B cell (primary cell): Measurements from ENCODE around the gene CCDC194. TPM values are rescaled to one million over a fixed set of nuclear protein-coding genes. Genes with fewer than 3 reads are reported as not detected.

Experiments
- ATAC-seq: fragments of 200-7000 bp; cut with Tn5 transposase; one replicate; pipeline ENCODE4 v1.10.0; 2021; ENCODE audit warnings: low read depth, mild to moderate bottlenecking, moderate number of reproducible peaks, moderate library complexity
- CTCF ChIA-PET: fragments of 350-600 bp; sonication (Branson Sonifier 250); formaldehyde crosslinking; loops from one replicate; lab custom pipeline; 2021; ENCODE audit warnings: antibody characterized with exemption, inconsistent platforms; lab: Charles Lee
- POLR2A ChIA-PET: fragments of 350-600 bp; sonication (Branson Sonifier 250); formaldehyde crosslinking; loops from one replicate; lab custom pipeline; 2021; ENCODE audit warnings: antibody characterized with exemption; lab: Charles Lee
- DNase-seq: peaks from one replicate; pipeline ENCODE4 v3.0.0; 2013
- H2AFZ ChIP-seq: 2 replicates; pipeline ENCODE4 v1.6.1; 2012; ENCODE audit warnings: mild to moderate bottlenecking, low read depth, low read length; ENCODE audit not compliant: insufficient read depth, poor library complexity, severe bottlenecking
- H3K27ac ChIP-seq, 2 donors: 1 replicate in 1 of 2; 2 replicates in 1 of 2; pipeline ENCODE4 v1.5.1; 2012 to 2013; ENCODE audit warnings: low read length in 2 of 2, mild to moderate bottlenecking in 2 of 2, moderate library complexity in 1 of 2
- H3K27me3 ChIP-seq, 4 experiments: fragments of 200-600 bp in 1 of 4; sonication (generic) in 1 of 4; replicated peaks in 1 of 4; 1 replicate in 2 of 4; 2 replicates in 2 of 4; pipeline versions ENCODE4 v1.6.1 to v1.7.0; 2013 to 2016; ENCODE audit warnings: low read length in 3 of 4, mild to moderate bottlenecking in 2 of 4, mixed read lengths in 1 of 4, moderate library complexity in 1 of 4; ENCODE audit not compliant: insufficient read depth in 4 of 4, control insufficient read depth in 3 of 4; ENCODE audit errors: control extremely low read depth in 1 of 4
- H3K36me3 ChIP-seq, 2 experiments: replicated peaks in 1 of 2; 1 replicate in 1 of 2; 2 replicates in 1 of 2; pipeline versions ENCODE4 v1.6.1 to v1.7.1; 2013; ENCODE audit warnings: low read length in 1 of 2; ENCODE audit not compliant: insufficient read depth in 2 of 2, control insufficient read depth in 1 of 2; ENCODE audit errors: control extremely low read depth in 1 of 2, extremely low read depth in 1 of 2
- H3K4me1 ChIP-seq, 2 donors: fragments of 200-600 bp in 1 of 2; sonication (generic) in 1 of 2; 1 replicate in 1 of 2; 2 replicates in 1 of 2; pipeline versions ENCODE4 v1.5.1 to v1.6.1; 2013 to 2017; ENCODE audit warnings: low read length in 2 of 2; ENCODE audit not compliant: control insufficient read depth in 2 of 2, insufficient read depth in 2 of 2
- H3K4me2 ChIP-seq: replicated peaks from 2 replicates; pipeline ENCODE3; 2012; ENCODE audit warnings: mild to moderate bottlenecking, low read depth, low read length; ENCODE audit not compliant: poor library complexity, severe bottlenecking
- H3K4me3 ChIP-seq, 5 experiments: fragments of 200-600 bp in 1 of 5; sonication (generic) in 1 of 5; 1 replicate in 3 of 5; 2 replicates in 2 of 5; pipeline versions ENCODE4 v1.5.1 to v1.7.0; 2011 to 2016; ENCODE audit warnings: low read length in 4 of 5, mild to moderate bottlenecking in 4 of 5, low read depth in 2 of 5, control low read depth in 1 of 5, moderate library complexity in 1 of 5; ENCODE audit not compliant: insufficient read depth in 1 of 5; ENCODE audit errors: control extremely low read depth in 1 of 5, extremely low read depth in 1 of 5
- H3K79me2 ChIP-seq: fragments of 200-600 bp; sonication (generic); one replicate; pipeline ENCODE4 v1.6.0; 2016; ENCODE audit warnings: low read length; ENCODE audit not compliant: control insufficient read depth, insufficient read depth
- H3K9ac ChIP-seq: fragments of 200-600 bp; sonication (generic); 2 replicates; pipeline ENCODE4 v1.6.1; 2017; ENCODE audit warnings: mild to moderate bottlenecking, low read length, moderate library complexity
- H3K9me3 ChIP-seq, 3 donors: one replicate each; pipeline versions ENCODE4 v1.6.1 to v1.7.1; 2013; ENCODE audit warnings: low read length in 2 of 3; ENCODE audit not compliant: control insufficient read depth in 2 of 3, insufficient read depth in 1 of 3; ENCODE audit errors: control extremely low read depth in 1 of 3
- H4K20me1 ChIP-seq: 2 replicates; pipeline ENCODE4 v1.6.0; 2012; ENCODE audit warnings: mild to moderate bottlenecking, low read length; ENCODE audit not compliant: insufficient read depth, control insufficient read depth, poor library complexity, severe bottlenecking
- H3K27ac Mint-ChIP-seq: one replicate; pipeline ENCODE4 v1.8.0; 2021; ENCODE audit warnings: mixed read lengths
- H3K27me3 Mint-ChIP-seq: one replicate; pipeline ENCODE4 v1.8.0; 2021; ENCODE audit warnings: mixed read lengths
- H3K4me1 Mint-ChIP-seq: one replicate; pipeline ENCODE4 v1.8.0; 2021; ENCODE audit warnings: mixed read lengths
- H3K4me3 Mint-ChIP-seq: one replicate; pipeline ENCODE4 v1.8.0; 2021; ENCODE audit warnings: mixed read lengths
- H3K9me3 Mint-ChIP-seq: one replicate; pipeline ENCODE4 v1.8.0; 2022; ENCODE audit warnings: mixed read lengths; ENCODE audit not compliant: insufficient read depth
- EZH2 ChIP-seq: IDR thresholded peaks from 2 replicates; pipeline ENCODE4 v1.6.1; 2012; ENCODE audit warnings: borderline replicate concordance, low read depth, mild to moderate bottlenecking, moderate library complexity, low read length; ENCODE audit not compliant: insufficient read depth, poor library complexity, severe bottlenecking
- WGBS: methylation state at CpG from one replicate; pipeline ENCODE4 v1.1.5; 2013; ENCODE audit warnings: missing lambda C conversion rate; ENCODE audit not compliant: insufficient coverage; 5-methylcytosine and 5-hydroxymethylcytosine counted together
- intact Hi-C: fragments of 100-400 bp; cut with micrococcal nuclease; formaldehyde crosslinking; loops from one replicate; pipeline ENCODE4 v1.10.0; 2022
- polyA plus RNA-seq: library from polyadenylated mRNA; depleted of rRNA; stranded (reverse); fragments of >200 nt; gene quantifications from 2 replicates; pipeline ENCODE4 v1.2.3, GENCODE V29; 2012
- total RNA-seq, 2 donors: library from RNA; stranded (reverse); fragments of 120-200 nt in 1 of 2; gene quantifications; 1 replicate in 1 of 2; 2 replicates in 1 of 2; pipeline versions ENCODE4 v1.2.3 to v1.2.4, GENCODE V29; 2013 to 2022
- TF ChIP-seq, protein P1 (sequence below): fragments of 200-600 bp; IDR thresholded peaks from one replicate; pipeline ENCODE4 v1.8.0; 2022; ENCODE audit warnings: antibody characterized with exemption, mild to moderate bottlenecking

CCDC194 gene
- total and polyA plus RNA-seq, 2 donors (not counting 1 experiment from before 2014, with no cell fraction given): 1.4 to 3.4 TPM

DNA sequence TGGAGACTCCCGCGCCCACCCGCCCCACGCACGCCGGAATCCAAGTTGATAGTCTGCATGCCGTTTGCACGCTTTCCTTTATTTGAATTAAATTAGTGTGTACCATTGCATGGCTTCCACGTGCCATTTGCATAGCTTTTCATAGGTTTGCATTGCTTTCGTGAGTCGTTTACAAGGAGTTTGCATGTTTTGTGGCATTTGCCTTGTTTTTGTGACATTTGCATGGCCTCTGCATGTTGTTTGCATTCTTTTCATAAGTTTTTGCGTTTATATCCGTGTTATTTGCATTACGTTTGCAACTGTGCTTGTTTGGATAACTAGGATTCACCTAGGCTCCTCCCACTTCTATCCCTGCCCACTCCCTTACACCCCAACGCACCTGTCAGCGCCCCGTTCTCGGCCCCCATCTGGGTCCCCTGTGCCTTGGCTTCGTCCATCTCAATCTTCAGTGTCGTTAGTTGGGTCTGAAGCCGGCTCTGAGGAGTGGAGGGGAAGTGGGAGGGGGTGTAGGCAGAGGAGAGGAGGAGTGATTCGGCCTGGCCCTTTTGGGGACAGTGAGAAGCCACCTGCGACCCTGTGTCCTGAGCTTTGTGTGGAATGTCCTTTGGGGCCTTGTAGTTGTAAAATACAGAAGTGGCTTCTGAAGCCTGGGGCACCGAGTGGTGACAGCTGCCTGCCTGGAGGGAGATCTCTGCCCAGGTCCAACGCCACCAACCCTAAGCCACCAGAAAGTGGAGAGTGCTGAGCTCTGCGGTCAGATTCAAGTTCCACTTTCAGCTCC lies 2.4 kb downstream of the CCDC194 start:
- TF ChIP-seq, protein P1, sequence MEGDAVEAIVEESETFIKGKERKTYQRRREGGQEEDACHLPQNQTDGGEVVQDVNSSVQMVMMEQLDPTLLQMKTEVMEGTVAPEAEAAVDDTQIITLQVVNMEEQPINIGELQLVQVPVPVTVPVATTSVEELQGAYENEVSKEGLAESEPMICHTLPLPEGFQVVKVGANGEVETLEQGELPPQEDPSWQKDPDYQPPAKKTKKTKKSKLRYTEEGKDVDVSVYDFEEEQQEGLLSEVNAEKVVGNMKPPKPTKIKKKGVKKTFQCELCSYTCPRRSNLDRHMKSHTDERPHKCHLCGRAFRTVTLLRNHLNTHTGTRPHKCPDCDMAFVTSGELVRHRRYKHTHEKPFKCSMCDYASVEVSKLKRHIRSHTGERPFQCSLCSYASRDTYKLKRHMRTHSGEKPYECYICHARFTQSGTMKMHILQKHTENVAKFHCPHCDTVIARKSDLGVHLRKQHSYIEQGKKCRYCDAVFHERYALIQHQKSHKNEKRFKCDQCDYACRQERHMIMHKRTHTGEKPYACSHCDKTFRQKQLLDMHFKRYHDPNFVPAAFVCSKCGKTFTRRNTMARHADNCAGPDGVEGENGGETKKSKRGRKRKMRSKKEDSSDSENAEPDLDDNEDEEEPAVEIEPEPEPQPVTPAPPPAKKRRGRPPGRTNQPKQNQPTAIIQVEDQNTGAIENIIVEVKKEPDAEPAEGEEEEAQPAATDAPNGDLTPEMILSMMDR: peak; percentile 26
- no peak for TF ChIP-seq EZH2
- peak overlapping the region; percentile 91 for H3K4me3 Mint-ChIP-seq
- Histone ChIP-seq H3K27me3 (peaks cover 0 to 19% (median 9%) of the 10 kb centered on the region in 4 experiments), H3K4me2 (peak overlapping the region; percentile 99), H3K4me1 (peaks cover 23 to 27% of the 10 kb centered on the region in 2 donors), H4K20me1 (no peaks in the 10 kb centered on the region), H3K79me2 (no peaks in the 10 kb centered on the region), H3K4me3 (peak overlapping the region; percentile 28 to 66 (median 45)), H3K9ac (peak overlapping the region; percentile 68), H2AFZ (peak overlapping the region; percentile 11), H3K27ac (no peak overlapping the region), H3K36me3 (no peaks in the 10 kb centered on the region), H3K9me3 (peaks cover 0 to 14% (median 0%) of the 10 kb centered on the region in 3 donors)
- DNase-seq (no peak), ATAC-seq (no peak)
- ChIA-PET POLR2A (interaction anchor here (0.7 to 1.6 kb wide), 2 partner anchors 14 to 20 kb away, joined by 4 read pairs; partner anchors contain the start of gene BST2), CTCF (interaction anchor here (0.6 to 1.6 kb wide), 6 partner anchors 14 to 131 kb away, joined by 3 to 10 read pairs (median 4); partner anchors contain the start of genes ANO8 and BST2)
- peaks cover 3% of the 10 kb centered on the region for H3K9me3 Mint-ChIP-seq
- peak overlapping the region; percentile 37 for H3K27ac Mint-ChIP-seq
- no peaks in the 10 kb centered on the region for H3K27me3 Mint-ChIP-seq
- intact Hi-C loops: loop anchor here (1.0 kb wide), 4 partner anchors 14 to 78 kb away; partner anchors contain the start of gene BST2
- WGBS: 3% methylated on average over 18 of the region's 26 CpGs
- peaks cover 21% of the 10 kb centered on the region for H3K4me1 Mint-ChIP-seq
